Measurements from ENCODE around the gene SERPINB2. TPM values are rescaled to one million over a fixed set of nuclear protein-coding genes. Genes with fewer than 3 reads are reported as not detected.

The SERPINB2 gene
- total and polyA plus RNA-seq, 2 donors from 2014 or later = not detected

DNA sequence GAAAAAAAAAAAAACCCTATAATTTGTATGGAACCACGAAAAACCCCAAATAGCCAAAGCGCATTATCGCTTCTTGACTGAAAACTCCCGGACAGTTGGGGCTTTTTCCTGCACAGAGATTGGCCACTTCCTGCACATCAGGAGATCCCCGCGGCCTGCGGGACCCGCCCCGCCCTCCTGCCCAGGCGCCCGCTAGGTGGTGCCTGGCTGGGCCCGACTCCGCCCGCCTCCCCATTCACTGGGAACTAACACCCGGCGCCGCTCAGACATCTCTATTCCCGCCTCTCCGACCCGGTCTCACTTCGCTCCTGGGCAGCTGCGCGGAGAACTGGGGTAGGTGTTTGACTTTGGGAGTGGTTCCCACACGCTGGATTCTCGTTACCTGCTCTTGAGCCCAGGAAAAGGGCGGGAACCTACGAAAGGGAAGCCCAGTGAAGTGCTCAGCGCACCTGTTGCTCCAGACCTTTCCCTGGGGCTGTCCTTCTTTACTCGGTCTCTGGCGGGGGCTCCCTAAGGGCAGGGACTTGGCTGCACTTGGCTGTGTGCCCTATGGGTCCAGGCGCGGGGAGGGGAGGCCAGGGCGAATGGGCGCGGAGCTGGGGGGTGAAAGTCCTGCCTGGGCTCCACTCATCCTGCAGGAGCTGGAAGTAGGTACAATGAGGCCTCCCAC lies 61.7 kb downstream of the SERPINB2 start, which contains the start of gene HMSD:
HMSD (plus strand) TSS at position 234 of the 670 bp plus-strand sequence. CDS start 4,155 bp downstream, outside the sequence.
- peak; percentile 60 to 83 (median 61) for DNase-seq
- TF ChIP-seq CTCF (IDR thresholded peaks at IDR 0.05; ENCODE audit: borderline replicate concordance, extremely low read depth, insufficient read depth) = peak; percentile 3
- H3K36me3 ChIP-seq (ENCODE audit: control insufficient read depth in 2 of 3, insufficient read depth in 3 of 3, low read length in 3 of 3) = no peaks in the 10 kb centered on the region
- H3K4me1 ChIP-seq (ENCODE audit: control insufficient read depth in 2 of 3, insufficient read depth in 2 of 3, low read depth in 1 of 3, low read length in 3 of 3) = no peaks in the 10 kb centered on the region
- H3K9ac ChIP-seq (ENCODE audit: low read length in 3 of 3) = no peak within 1 kb of the TSS
- H3K27ac ChIP-seq (ENCODE audit: low read depth in 2 of 2, low read length in 2 of 2) = no peak within 1 kb of the TSS
- H3K27me3 ChIP-seq (ENCODE audit: control insufficient read depth, insufficient read depth, low read length) = no peaks in the 10 kb centered on the region
- no peak for FAIRE-seq
- intact Hi-C loops (cut with DNase I) = no loop called here
- no peaks in the 10 kb centered on the region for H3K9me3 ChIP-seq (ENCODE audit: control insufficient read depth in 2 of 3, insufficient read depth in 1 of 3, low read length in 3 of 3)
- no peak within 1 kb of the TSS for H3K4me3 ChIP-seq (ENCODE audit: low read length in 3 of 3)

- H3K36me3 ChIP-seq (ENCODE audit: control insufficient read depth in 2 of 3, insufficient read depth in 3 of 3, low read length in 3 of 3) = no peaks in the 10 kb centered on the region
- no peak for FAIRE-seq
Observed at GRCh38 chr18:63951302-63951705, 63.8 kb downstream of the SERPINB2 start.

More at GRCh38 chr18:63951302-63951705, 63.8 kb downstream of the SERPINB2 start:
- H3K4me1 ChIP-seq (ENCODE audit: control insufficient read depth in 2 of 3, insufficient read depth in 2 of 3, low read depth in 1 of 3, low read length in 3 of 3) = no peaks in the 10 kb centered on the region
- no peaks in the 10 kb centered on the region for H3K9me3 ChIP-seq (ENCODE audit: control insufficient read depth in 2 of 3, insufficient read depth in 1 of 3, low read length in 3 of 3)
- TF ChIP-seq CTCF (IDR thresholded peaks at IDR 0.05; ENCODE audit: borderline replicate concordance, extremely low read depth, insufficient read depth) = no peak
- H3K27me3 ChIP-seq (ENCODE audit: control insufficient read depth, insufficient read depth, low read length) = no peaks in the 10 kb centered on the region
- H3K27ac ChIP-seq (ENCODE audit: low read depth in 2 of 2, low read length in 2 of 2) = no peak overlapping the region
- no peak overlapping the region for H3K4me3 ChIP-seq (ENCODE audit: low read length in 3 of 3)
- no peak for DNase-seq
- intact Hi-C loops (cut with DNase I) = no loop called here
- H3K9ac ChIP-seq (ENCODE audit: low read length in 3 of 3) = no peak overlapping the region

Other genes with a start within 250 kb of the SERPINB2 start
- gene SERPINB4, start 243.4 kb upstream of the SERPINB2 start, total RNA-seq = not detected
- gene SERPINB4, start 243.4 kb upstream of the SERPINB2 start, polyA plus RNA-seq (ENCODE audit: insufficient read depth, low read depth, low replicate concordance) = not detected
- gene SERPINB3, start 225.8 kb upstream of the SERPINB2 start, total RNA-seq = not detected
- gene SERPINB3, start 225.8 kb upstream of the SERPINB2 start, polyA plus RNA-seq (ENCODE audit: insufficient read depth, low read depth, low replicate concordance) = 0.37 TPM
- gene SERPINB11, start 184.7 kb upstream of the SERPINB2 start, total RNA-seq = not detected
- not detected for gene SERPINB11, start 184.7 kb upstream of the SERPINB2 start, polyA plus RNA-seq (ENCODE audit: insufficient read depth, low read depth, low replicate concordance)
- 0.47 TPM for gene SERPINB7, start 112.3 kb upstream of the SERPINB2 start, total RNA-seq
- gene SERPINB7, start 112.3 kb upstream of the SERPINB2 start, polyA plus RNA-seq (ENCODE audit: insufficient read depth, low read depth, low replicate concordance) = 0.45 TPM
- gene SERPINB10, start 20.3 kb downstream of the SERPINB2 start, total RNA-seq = not detected
- not detected for gene SERPINB10, start 20.3 kb downstream of the SERPINB2 start, polyA plus RNA-seq (ENCODE audit: insufficient read depth, low read depth, low replicate concordance)
- 1.4 TPM for gene HMSD, start 61.6 kb downstream of the SERPINB2 start, total RNA-seq
- gene HMSD, start 61.6 kb downstream of the SERPINB2 start, polyA plus RNA-seq (ENCODE audit: insufficient read depth, low read depth, low replicate concordance) = not detected
- 18.1 TPM for gene SERPINB8, start 82.4 kb downstream of the SERPINB2 start, total RNA-seq
- 1.9 TPM for gene SERPINB8, start 82.4 kb downstream of the SERPINB2 start, polyA plus RNA-seq (ENCODE audit: insufficient read depth, low read depth, low replicate concordance)